ENCODE results near the gene SLC6A8.

Gene SLC6A8

GRCh38 chrX:153667281-153667955 lies 20.3 kb upstream of the SLC6A8 start:
- no peak for TF ChIP-seq CTCF (IDR thresholded peaks at IDR 0.05; ENCODE audit: unreplicated experiment in 3 of 3)
- H3K27me3 Mint-ChIP-seq (ENCODE audit: low read depth): peaks cover 51% of the 10 kb centered on the region
- H3K9me3 Mint-ChIP-seq: peaks cover 32% of the 10 kb centered on the region
- H3K27ac Mint-ChIP-seq: no peak overlapping the region
- H3K4me1 Mint-ChIP-seq: peaks cover 5% of the 10 kb centered on the region
- no peaks in the 10 kb centered on the region for H3K36me3 Mint-ChIP-seq (ENCODE audit: low read depth)
- H3K4me3 Mint-ChIP-seq: peak overlapping the region; percentile 47 to 73 (median 60)

GRCh38 chrX:153667956-153668396 lies 19.8 kb upstream of the SLC6A8 start:
- Mint-ChIP-seq H3K9me3 (peaks cover 32% of the 10 kb centered on the region), H3K4me3 (peak overlapping the region; percentile 47 to 73 (median 60)), H3K27ac (peak overlapping the region in 1 of 3 experiments; percentile 43), H3K27me3 (ENCODE audit: low read depth) (peaks cover 50% of the 10 kb centered on the region), H3K36me3 (ENCODE audit: low read depth) (no peaks in the 10 kb centered on the region), H3K4me1 (peaks cover 5% of the 10 kb centered on the region)
- peak; percentile 67 to 75 (median 71) for TF ChIP-seq CTCF (IDR thresholded peaks at IDR 0.05; ENCODE audit: unreplicated experiment in 3 of 3)

GRCh38 chrX:153668423-153669173 lies 19.1 kb upstream of the SLC6A8 start:
- H3K4me1 Mint-ChIP-seq: peaks cover 5% of the 10 kb centered on the region
- H3K4me3 Mint-ChIP-seq: no peak overlapping the region
- H3K27ac Mint-ChIP-seq: no peak overlapping the region
- peaks cover 50% of the 10 kb centered on the region for H3K27me3 Mint-ChIP-seq (ENCODE audit: low read depth)
- no peak for TF ChIP-seq CTCF (IDR thresholded peaks at IDR 0.05; ENCODE audit: unreplicated experiment in 3 of 3)
- H3K9me3 Mint-ChIP-seq: peaks cover 32% of the 10 kb centered on the region
- H3K36me3 Mint-ChIP-seq (ENCODE audit: low read depth): no peaks in the 10 kb centered on the region

- H3K4me1 Mint-ChIP-seq: peaks cover 9% of the 10 kb centered on the region
- no peak overlapping the region for H3K27ac Mint-ChIP-seq
- no peak overlapping the region for H3K4me3 Mint-ChIP-seq
- TF ChIP-seq CTCF (IDR thresholded peaks at IDR 0.05; ENCODE audit: unreplicated experiment in 3 of 3): peak; percentile 67 to 73 (median 70)
- H3K36me3 Mint-ChIP-seq (ENCODE audit: low read depth): no peaks in the 10 kb centered on the region
- H3K9me3 Mint-ChIP-seq: peaks cover 35% of the 10 kb centered on the region
- peaks cover 53% of the 10 kb centered on the region for H3K27me3 Mint-ChIP-seq (ENCODE audit: low read depth)
Observed at GRCh38 chrX:153669174-153669890, 18.4 kb upstream of the SLC6A8 start.

- Mint-ChIP-seq H3K4me3 (no peak overlapping the region), H3K9me3 (peaks cover 35% of the 10 kb centered on the region), H3K4me1 (peaks cover 13% of the 10 kb centered on the region), H3K27ac (no peak overlapping the region), H3K36me3 (ENCODE audit: low read depth) (no peaks in the 10 kb centered on the region), H3K27me3 (ENCODE audit: low read depth) (peaks cover 54% of the 10 kb centered on the region)
- no peak for TF ChIP-seq CTCF (IDR thresholded peaks at IDR 0.05; ENCODE audit: unreplicated experiment in 3 of 3)
Observed at GRCh38 chrX:153669901-153670731, 17.6 kb upstream of the SLC6A8 start.
